ENCODE results near the gene CDK7.

DNA sequence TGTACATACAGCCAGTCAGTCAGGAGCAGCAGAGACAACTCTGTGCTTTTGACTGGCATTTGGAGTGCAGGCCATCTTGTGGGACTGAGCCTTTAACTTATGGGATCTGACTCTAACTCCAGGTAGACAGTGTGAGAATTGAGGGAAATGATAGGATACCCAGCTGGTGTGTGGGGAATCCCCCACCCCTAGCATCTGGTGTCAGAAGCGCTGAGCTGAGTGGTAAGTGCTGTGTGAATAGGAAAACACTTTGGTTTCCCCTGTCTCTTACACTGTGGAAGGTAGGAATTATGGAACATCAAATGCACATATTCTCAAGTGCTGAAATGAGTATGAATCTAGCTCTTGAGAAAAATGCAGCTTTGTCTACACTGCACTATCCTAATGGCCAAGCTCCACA, 54.0 kb downstream of the CDK7 start:
- TF ChIP-seq, protein P1, sequence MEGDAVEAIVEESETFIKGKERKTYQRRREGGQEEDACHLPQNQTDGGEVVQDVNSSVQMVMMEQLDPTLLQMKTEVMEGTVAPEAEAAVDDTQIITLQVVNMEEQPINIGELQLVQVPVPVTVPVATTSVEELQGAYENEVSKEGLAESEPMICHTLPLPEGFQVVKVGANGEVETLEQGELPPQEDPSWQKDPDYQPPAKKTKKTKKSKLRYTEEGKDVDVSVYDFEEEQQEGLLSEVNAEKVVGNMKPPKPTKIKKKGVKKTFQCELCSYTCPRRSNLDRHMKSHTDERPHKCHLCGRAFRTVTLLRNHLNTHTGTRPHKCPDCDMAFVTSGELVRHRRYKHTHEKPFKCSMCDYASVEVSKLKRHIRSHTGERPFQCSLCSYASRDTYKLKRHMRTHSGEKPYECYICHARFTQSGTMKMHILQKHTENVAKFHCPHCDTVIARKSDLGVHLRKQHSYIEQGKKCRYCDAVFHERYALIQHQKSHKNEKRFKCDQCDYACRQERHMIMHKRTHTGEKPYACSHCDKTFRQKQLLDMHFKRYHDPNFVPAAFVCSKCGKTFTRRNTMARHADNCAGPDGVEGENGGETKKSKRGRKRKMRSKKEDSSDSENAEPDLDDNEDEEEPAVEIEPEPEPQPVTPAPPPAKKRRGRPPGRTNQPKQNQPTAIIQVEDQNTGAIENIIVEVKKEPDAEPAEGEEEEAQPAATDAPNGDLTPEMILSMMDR (IDR thresholded peaks at IDR 0.05), result no peak
- TF ChIP-seq POLR2AphosphoS5 (IDR thresholded peaks at IDR 0.05), result no peak
- TF ChIP-seq POLR2A (IDR thresholded peaks at IDR 0.05; ENCODE audit: low read depth), result no peak
